IPS-15b (cell line): ENCODE measurements around the gene KCNJ6.

Source experiments
- H3K27me3 ChIP-seq: one replicate; pipeline ENCODE4 v1.6.1; 2013; ENCODE audit warnings: low read length; ENCODE audit not compliant: control insufficient read depth, insufficient read depth
- H3K36me3 ChIP-seq: one replicate; pipeline ENCODE4 v1.6.1; 2013; ENCODE audit warnings: low read length; ENCODE audit not compliant: control insufficient read depth, insufficient read depth
- H3K4me1 ChIP-seq: one replicate; pipeline ENCODE4 v1.6.1; 2013; ENCODE audit warnings: mild to moderate bottlenecking, low read length; ENCODE audit not compliant: control insufficient read depth, insufficient read depth
- H3K4me3 ChIP-seq: one replicate; pipeline ENCODE4 v1.5.1; 2013; ENCODE audit warnings: low read depth, low read length
- H3K9ac ChIP-seq: one replicate; pipeline ENCODE4 v1.6.1; 2013; ENCODE audit warnings: low read depth, mild to moderate bottlenecking, low read length
- H3K9me3 ChIP-seq: one replicate; pipeline ENCODE4 v1.6.1; 2013; ENCODE audit warnings: mild to moderate bottlenecking, low read length; ENCODE audit not compliant: control insufficient read depth, insufficient read depth

The KCNJ6 gene

GRCh38 chr21:37903396-37903795, 12.9 kb downstream of the KCNJ6 start:
- no peaks in the 10 kb centered on the region for H3K27me3 ChIP-seq
- no peak overlapping the region for H3K4me3 ChIP-seq
- no peak overlapping the region for H3K9ac ChIP-seq
- H3K9me3 ChIP-seq, result no peaks in the 10 kb centered on the region
- no peaks in the 10 kb centered on the region for H3K36me3 ChIP-seq
- peaks cover 3% of the 10 kb centered on the region for H3K4me1 ChIP-seq

GRCh38 chr21:37899146-37899545, 17.1 kb downstream of the KCNJ6 start:
- Histone ChIP-seq H3K4me1 (no peaks in the 10 kb centered on the region), H3K27me3 (no peaks in the 10 kb centered on the region), H3K36me3 (no peaks in the 10 kb centered on the region), H3K9ac (no peak overlapping the region), H3K4me3 (no peak overlapping the region), H3K9me3 (no peaks in the 10 kb centered on the region)

- Histone ChIP-seq H3K9me3 (no peaks in the 10 kb centered on the region), H3K36me3 (no peaks in the 10 kb centered on the region), H3K27me3 (no peaks in the 10 kb centered on the region), H3K9ac (no peak overlapping the region), H3K4me3 (no peak overlapping the region), H3K4me1 (no peaks in the 10 kb centered on the region)
These were observed 19.5 kb downstream of the KCNJ6 start for GRCh38 chr21:37896788-37897187.

- no peak overlapping the region for H3K4me3 ChIP-seq
- peaks cover 2% of the 10 kb centered on the region for H3K4me1 ChIP-seq
- H3K36me3 ChIP-seq, result no peaks in the 10 kb centered on the region
- H3K9me3 ChIP-seq, result no peaks in the 10 kb centered on the region
- H3K27me3 ChIP-seq, result no peaks in the 10 kb centered on the region
- H3K9ac ChIP-seq, result no peak overlapping the region
These were observed 24.3 kb downstream of the KCNJ6 start for GRCh38 chr21:37891972-37892371.

- Histone ChIP-seq H3K36me3 (no peaks in the 10 kb centered on the region), H3K9ac (no peak overlapping the region), H3K4me1 (peaks cover 2% of the 10 kb centered on the region), H3K9me3 (no peaks in the 10 kb centered on the region), H3K4me3 (no peak overlapping the region), H3K27me3 (no peaks in the 10 kb centered on the region)
These were observed 27.6 kb downstream of the KCNJ6 start for GRCh38 chr21:37888659-37889058.

GRCh38 chr21:37886726-37887299, 29.4 kb downstream of the KCNJ6 start:
- H3K9ac ChIP-seq, result no peak overlapping the region
- no peaks in the 10 kb centered on the region for H3K9me3 ChIP-seq
- peaks cover 2% of the 10 kb centered on the region for H3K4me1 ChIP-seq
- no peaks in the 10 kb centered on the region for H3K27me3 ChIP-seq
- H3K36me3 ChIP-seq, result no peaks in the 10 kb centered on the region
- H3K4me3 ChIP-seq, result no peak overlapping the region

- H3K9ac ChIP-seq, result no peak overlapping the region
- H3K27me3 ChIP-seq, result no peaks in the 10 kb centered on the region
- no peaks in the 10 kb centered on the region for H3K4me1 ChIP-seq
- H3K36me3 ChIP-seq, result no peaks in the 10 kb centered on the region
- H3K4me3 ChIP-seq, result no peak overlapping the region
- H3K9me3 ChIP-seq, result no peaks in the 10 kb centered on the region
These were observed 30.1 kb downstream of the KCNJ6 start for GRCh38 chr21:37886120-37886519.

- H3K27me3 ChIP-seq, result no peaks in the 10 kb centered on the region
- H3K9ac ChIP-seq, result no peak overlapping the region
- H3K36me3 ChIP-seq, result no peaks in the 10 kb centered on the region
- no peaks in the 10 kb centered on the region for H3K9me3 ChIP-seq
- no peaks in the 10 kb centered on the region for H3K4me1 ChIP-seq
- H3K4me3 ChIP-seq, result no peak overlapping the region
These were observed 37.2 kb downstream of the KCNJ6 start for GRCh38 chr21:37878946-37879660.

GRCh38 chr21:37877888-37878684, 38.2 kb downstream of the KCNJ6 start:
- H3K36me3 ChIP-seq, result no peaks in the 10 kb centered on the region
- no peak overlapping the region for H3K4me3 ChIP-seq
- no peak overlapping the region for H3K9ac ChIP-seq
- no peaks in the 10 kb centered on the region for H3K4me1 ChIP-seq
- H3K9me3 ChIP-seq, result no peaks in the 10 kb centered on the region
- H3K27me3 ChIP-seq, result no peaks in the 10 kb centered on the region

- Histone ChIP-seq H3K27me3 (no peaks in the 10 kb centered on the region), H3K36me3 (no peaks in the 10 kb centered on the region), H3K4me3 (no peak overlapping the region), H3K9me3 (no peaks in the 10 kb centered on the region), H3K4me1 (no peaks in the 10 kb centered on the region), H3K9ac (no peak overlapping the region)
These were observed 39.1 kb downstream of the KCNJ6 start for GRCh38 chr21:37877171-37877570.

GRCh38 chr21:37876561-37876960, 39.7 kb downstream of the KCNJ6 start:
- Histone ChIP-seq H3K9ac (no peak overlapping the region), H3K27me3 (no peaks in the 10 kb centered on the region), H3K9me3 (no peaks in the 10 kb centered on the region), H3K4me1 (no peaks in the 10 kb centered on the region), H3K36me3 (no peaks in the 10 kb centered on the region), H3K4me3 (no peak overlapping the region)
